HepG2 (cell line): ENCODE data around the gene EARS2.

Experiments used
- CCAR2 ChIP-seq: fragments of 200-400 bp; formaldehyde crosslinking; optimal IDR thresholded peaks from 2 replicates; pipeline ENCODE3; 2018; ENCODE audit warnings: low read depth, mild to moderate bottlenecking, low read length, moderate library complexity
- NBN ChIP-seq: fragments of 450-650 bp; conservative IDR thresholded peaks from 2 replicates; pipeline ENCODE4 v1.6.1; 2017
- NFATC3 ChIP-seq: sonication (generic); formaldehyde crosslinking; IDR thresholded peaks from 2 replicates; pipeline ENCODE4 v1.5.1; 2020; ENCODE audit warnings: mild to moderate bottlenecking, missing genetic modification reagents
- POLR2AphosphoS5 ChIP-seq: IDR thresholded peaks from 2 replicates; pipeline ENCODE4 v1.6.1; 2012; ENCODE audit warnings: low read depth, low read length
- TCF7L2 ChIP-seq: IDR thresholded peaks from 2 replicates; pipeline ENCODE4 v1.6.1; 2011; ENCODE audit warnings: mild to moderate bottlenecking, low read depth, low read length, moderate library complexity
- TF ChIP-seq, protein P1 (sequence below): sonication (generic); formaldehyde crosslinking; IDR thresholded peaks from 2 replicates; pipeline ENCODE4 v1.5.0; 2020; ENCODE audit warnings: mild to moderate bottlenecking, missing genetic modification reagents, moderate library complexity

- TF ChIP-seq NBN: no peak
- TF ChIP-seq TCF7L2: no peak
- no peak for TF ChIP-seq NFATC3 (CRISPR knock-in tag)
- TF ChIP-seq CCAR2: no peak
- TF ChIP-seq, protein P1, sequence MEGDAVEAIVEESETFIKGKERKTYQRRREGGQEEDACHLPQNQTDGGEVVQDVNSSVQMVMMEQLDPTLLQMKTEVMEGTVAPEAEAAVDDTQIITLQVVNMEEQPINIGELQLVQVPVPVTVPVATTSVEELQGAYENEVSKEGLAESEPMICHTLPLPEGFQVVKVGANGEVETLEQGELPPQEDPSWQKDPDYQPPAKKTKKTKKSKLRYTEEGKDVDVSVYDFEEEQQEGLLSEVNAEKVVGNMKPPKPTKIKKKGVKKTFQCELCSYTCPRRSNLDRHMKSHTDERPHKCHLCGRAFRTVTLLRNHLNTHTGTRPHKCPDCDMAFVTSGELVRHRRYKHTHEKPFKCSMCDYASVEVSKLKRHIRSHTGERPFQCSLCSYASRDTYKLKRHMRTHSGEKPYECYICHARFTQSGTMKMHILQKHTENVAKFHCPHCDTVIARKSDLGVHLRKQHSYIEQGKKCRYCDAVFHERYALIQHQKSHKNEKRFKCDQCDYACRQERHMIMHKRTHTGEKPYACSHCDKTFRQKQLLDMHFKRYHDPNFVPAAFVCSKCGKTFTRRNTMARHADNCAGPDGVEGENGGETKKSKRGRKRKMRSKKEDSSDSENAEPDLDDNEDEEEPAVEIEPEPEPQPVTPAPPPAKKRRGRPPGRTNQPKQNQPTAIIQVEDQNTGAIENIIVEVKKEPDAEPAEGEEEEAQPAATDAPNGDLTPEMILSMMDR (CRISPR knock-in tag): no peak
- no peak for TF ChIP-seq POLR2AphosphoS5
Observed at GRCh38 chr16:23554536-23554935, 2.6 kb downstream of the EARS2 start.
